ENCODE data around the gene CCDC91. TPM values are rescaled to one million over a fixed set of nuclear protein-coding genes. Genes with fewer than 3 reads are reported as not detected.
A peak's percentile ranks its signal among the peaks of the same experiment; 100 is the strongest.
"Not testable (repeated sequence)": the region's sequence is repeated elsewhere in the genome, so short reads cannot be mapped to it uniquely, and the experiment has no call there.

CCDC91 gene
- total RNA-seq, 1 experiment from 2014 or later: 15.7 TPM

DNA sequence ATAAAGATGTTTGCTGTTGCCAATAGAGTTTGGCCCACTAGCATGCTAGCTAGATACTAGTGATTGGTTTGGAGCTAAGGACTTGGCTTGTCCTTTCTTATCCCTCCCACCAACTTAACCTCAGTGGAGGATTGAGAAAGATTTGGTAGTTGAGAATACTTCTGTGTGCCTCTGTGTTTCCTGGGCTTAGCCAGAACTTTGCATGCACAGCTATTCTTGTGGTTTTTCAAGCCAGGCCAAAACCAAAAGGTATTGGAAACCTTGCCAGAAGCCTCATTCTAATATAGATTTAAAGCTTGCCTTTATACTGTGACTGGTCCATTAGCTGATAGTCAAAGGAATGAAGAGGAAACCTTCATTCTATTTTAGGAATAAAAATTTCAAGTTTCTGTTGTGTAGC, 188.5 kb downstream of the CCDC91 start:
- DNase-seq (ENCODE audit: low spot score) (no peak), ATAC-seq (no peak)
- TF ChIP-seq HMGXB4 (CRISPR knock-in tag; IDR thresholded peaks at IDR 0.05) (no peak), JAZF1 (CRISPR knock-in tag; IDR thresholded peaks at IDR 0.05) (no peak), MXD4 (CRISPR knock-in tag; IDR thresholded peaks at IDR 0.05; ENCODE audit: borderline replicate concordance) (no peak), ZNF263 (CRISPR knock-in tag; IDR thresholded peaks at IDR 0.05; ENCODE audit: low read depth) (no peak), MAX (CRISPR knock-in tag; IDR thresholded peaks at IDR 0.05) (no peak)
- Mint-ChIP-seq H3K4me1 (peaks cover 38% of the 10 kb centered on the region), H3K9me3 (peaks cover 12% of the 10 kb centered on the region), H3K36me3 (peaks cover 14% of the 10 kb centered on the region), H3K4me3 (no peak overlapping the region), H3K27ac (no peak overlapping the region), H3K27me3 (ENCODE audit: low read depth) (no peaks in the 10 kb centered on the region)
- POLR2A ChIA-PET: no interaction called here
- CTCF ChIA-PET: no interaction called here

GRCh38 chr12:28379779-28380178, 189.5 kb downstream of the CCDC91 start:
- H3K4me3 Mint-ChIP-seq; H3K27me3 Mint-ChIP-seq (ENCODE audit: low read depth); CTCF ChIA-PET; H3K27ac Mint-ChIP-seq; DNase-seq (ENCODE audit: low spot score); POLR2A ChIA-PET; ATAC-seq: not testable (repeated sequence)
- Mint-ChIP-seq H3K9me3 (peaks cover 10% of the 10 kb centered on the region), H3K4me1 (peaks cover 38% of the 10 kb centered on the region), H3K36me3 (peaks cover 10% of the 10 kb centered on the region)

DNA sequence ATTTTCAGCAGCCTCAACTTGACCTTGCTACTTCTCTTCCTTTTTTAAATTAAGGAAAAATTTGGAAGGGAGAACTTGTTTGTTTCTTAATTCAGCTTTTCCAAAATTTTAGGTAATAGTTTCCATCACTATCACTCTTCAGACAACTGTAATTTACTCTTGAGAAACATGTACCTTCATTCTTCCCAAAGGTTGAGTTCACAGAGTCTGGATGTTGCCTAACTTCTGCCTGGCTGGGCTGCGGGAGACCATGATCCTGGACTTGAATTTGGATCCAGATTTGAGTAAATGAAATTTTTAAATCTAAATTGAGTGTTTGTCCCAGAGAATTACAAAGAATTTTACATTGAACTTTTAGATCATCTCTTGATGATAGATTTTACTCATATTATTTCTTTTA, 193.1 kb downstream of the CCDC91 start:
- ChIA-PET POLR2A (no interaction called here), CTCF (no interaction called here)
- TF ChIP-seq OVOL2 (CRISPR knock-in tag; IDR thresholded peaks at IDR 0.05; ENCODE audit: borderline replicate concordance): no peak
- H3K27ac Mint-ChIP-seq: no peak overlapping the region
- peaks cover 24% of the 10 kb centered on the region for H3K9me3 Mint-ChIP-seq
- H3K4me1 Mint-ChIP-seq: peaks cover 18% of the 10 kb centered on the region
- H3K4me3 Mint-ChIP-seq: no peak overlapping the region
- peaks cover 15% of the 10 kb centered on the region for H3K27me3 Mint-ChIP-seq (ENCODE audit: low read depth)
- DNase-seq (ENCODE audit: low spot score) (no peak), ATAC-seq (no peak)
- peaks cover 22% of the 10 kb centered on the region for H3K36me3 Mint-ChIP-seq

DNA sequence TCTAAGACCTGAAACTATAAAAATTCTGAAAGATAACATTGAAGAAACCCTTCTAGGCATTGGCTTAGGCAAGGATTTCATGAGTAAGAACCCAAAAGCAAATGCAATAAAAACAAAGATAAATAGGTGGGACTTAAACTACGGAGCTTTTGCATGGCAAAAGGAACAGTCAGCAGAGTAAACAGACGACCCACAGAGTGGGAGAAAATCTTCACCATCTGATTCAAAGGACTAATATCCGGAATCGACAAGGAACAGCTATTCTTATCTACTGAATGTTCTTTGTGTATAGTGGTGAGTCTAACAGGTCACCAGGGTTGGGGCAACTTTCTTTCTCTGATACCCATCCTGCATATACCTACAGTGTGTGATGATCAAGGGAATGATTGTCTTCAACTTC, 198.6 kb downstream of the CCDC91 start:
- peaks cover 14% of the 10 kb centered on the region for H3K9me3 Mint-ChIP-seq
- H3K4me1 Mint-ChIP-seq: peaks cover 38% of the 10 kb centered on the region
- ChIA-PET CTCF (no interaction called here), POLR2A (no interaction called here)
- DNase-seq (ENCODE audit: low spot score) (no peak), ATAC-seq (peak; percentile 75)
- H3K27ac Mint-ChIP-seq: peak overlapping the region; percentile 95
- H3K27me3 Mint-ChIP-seq (ENCODE audit: low read depth): peaks cover 15% of the 10 kb centered on the region
- peak overlapping the region; percentile 48 for H3K4me3 Mint-ChIP-seq
- H3K36me3 Mint-ChIP-seq: peaks cover 12% of the 10 kb centered on the region
- TF ChIP-seq FOXJ3 (CRISPR knock-in tag; IDR thresholded peaks at IDR 0.05; ENCODE audit: borderline replicate concordance) (no peak), ERG (CRISPR knock-in tag; IDR thresholded peaks at IDR 0.05) (no peak), KAT7 (CRISPR knock-in tag; IDR thresholded peaks at IDR 0.05; ENCODE audit: borderline replicate concordance) (no peak), SMAD3 (CRISPR knock-in tag; IDR thresholded peaks at IDR 0.05; ENCODE audit: borderline replicate concordance) (no peak), MYBL2 (CRISPR knock-in tag; IDR thresholded peaks at IDR 0.05) (no peak), NR1H2 (CRISPR knock-in tag; IDR thresholded peaks at IDR 0.05) (no peak), TEAD1 (CRISPR knock-in tag; IDR thresholded peaks at IDR 0.05) (no peak), CBFB (CRISPR knock-in tag; IDR thresholded peaks at IDR 0.05; ENCODE audit: low read depth) (no peak)
- TF ChIP-seq, protein P1, sequence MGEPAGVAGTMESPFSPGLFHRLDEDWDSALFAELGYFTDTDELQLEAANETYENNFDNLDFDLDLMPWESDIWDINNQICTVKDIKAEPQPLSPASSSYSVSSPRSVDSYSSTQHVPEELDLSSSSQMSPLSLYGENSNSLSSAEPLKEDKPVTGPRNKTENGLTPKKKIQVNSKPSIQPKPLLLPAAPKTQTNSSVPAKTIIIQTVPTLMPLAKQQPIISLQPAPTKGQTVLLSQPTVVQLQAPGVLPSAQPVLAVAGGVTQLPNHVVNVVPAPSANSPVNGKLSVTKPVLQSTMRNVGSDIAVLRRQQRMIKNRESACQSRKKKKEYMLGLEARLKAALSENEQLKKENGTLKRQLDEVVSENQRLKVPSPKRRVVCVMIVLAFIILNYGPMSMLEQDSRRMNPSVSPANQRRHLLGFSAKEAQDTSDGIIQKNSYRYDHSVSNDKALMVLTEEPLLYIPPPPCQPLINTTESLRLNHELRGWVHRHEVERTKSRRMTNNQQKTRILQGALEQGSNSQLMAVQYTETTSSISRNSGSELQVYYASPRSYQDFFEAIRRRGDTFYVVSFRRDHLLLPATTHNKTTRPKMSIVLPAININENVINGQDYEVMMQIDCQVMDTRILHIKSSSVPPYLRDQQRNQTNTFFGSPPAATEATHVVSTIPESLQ (CRISPR knock-in tag; IDR thresholded peaks at IDR 0.05): no peak
- TF ChIP-seq, protein P2, sequence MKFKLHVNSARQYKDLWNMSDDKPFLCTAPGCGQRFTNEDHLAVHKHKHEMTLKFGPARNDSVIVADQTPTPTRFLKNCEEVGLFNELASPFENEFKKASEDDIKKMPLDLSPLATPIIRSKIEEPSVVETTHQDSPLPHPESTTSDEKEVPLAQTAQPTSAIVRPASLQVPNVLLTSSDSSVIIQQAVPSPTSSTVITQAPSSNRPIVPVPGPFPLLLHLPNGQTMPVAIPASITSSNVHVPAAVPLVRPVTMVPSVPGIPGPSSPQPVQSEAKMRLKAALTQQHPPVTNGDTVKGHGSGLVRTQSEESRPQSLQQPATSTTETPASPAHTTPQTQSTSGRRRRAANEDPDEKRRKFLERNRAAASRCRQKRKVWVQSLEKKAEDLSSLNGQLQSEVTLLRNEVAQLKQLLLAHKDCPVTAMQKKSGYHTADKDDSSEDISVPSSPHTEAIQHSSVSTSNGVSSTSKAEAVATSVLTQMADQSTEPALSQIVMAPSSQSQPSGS (CRISPR knock-in tag; IDR thresholded peaks at IDR 0.05; ENCODE audit: borderline replicate concordance, low read depth): no peak
